Hepatic stellate cell (primary cell): Measurements from ENCODE around the gene MTRF1L.
"Not testable (repeated sequence)": the region's sequence is repeated elsewhere in the genome, so short reads cannot be mapped to it uniquely, and the experiment has no call there.

Experiments used
- DNase-seq: peaks from one replicate; pipeline ENCODE4 v3.0.0; 2011; ENCODE audit warnings: low spot score

Gene MTRF1L

GRCh38 chr6:153001767-153002612, 519 bp downstream of the MTRF1L start:
- DNase-seq = no peak

DNA sequence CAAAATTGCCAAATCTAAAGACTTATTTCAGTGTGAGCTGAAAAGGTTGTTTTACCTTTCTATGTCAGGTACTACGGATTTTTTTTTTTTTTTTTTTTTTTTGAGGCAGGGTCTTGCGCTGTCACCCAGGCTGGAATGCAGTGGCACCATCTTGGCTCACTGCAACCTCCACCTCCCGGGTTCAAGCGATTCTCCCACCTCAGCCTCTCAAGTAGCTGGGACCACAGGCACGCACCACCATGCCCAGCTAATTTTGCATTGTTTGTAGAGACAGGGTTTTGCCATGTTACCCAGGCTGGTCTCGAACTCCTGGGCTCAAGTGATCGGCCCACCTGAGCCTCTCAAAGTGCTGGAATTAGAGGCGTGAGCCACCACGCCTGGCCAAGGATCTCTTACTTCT, 1.7 kb downstream of the MTRF1L start:
- DNase-seq = not testable (repeated sequence)

DNA sequence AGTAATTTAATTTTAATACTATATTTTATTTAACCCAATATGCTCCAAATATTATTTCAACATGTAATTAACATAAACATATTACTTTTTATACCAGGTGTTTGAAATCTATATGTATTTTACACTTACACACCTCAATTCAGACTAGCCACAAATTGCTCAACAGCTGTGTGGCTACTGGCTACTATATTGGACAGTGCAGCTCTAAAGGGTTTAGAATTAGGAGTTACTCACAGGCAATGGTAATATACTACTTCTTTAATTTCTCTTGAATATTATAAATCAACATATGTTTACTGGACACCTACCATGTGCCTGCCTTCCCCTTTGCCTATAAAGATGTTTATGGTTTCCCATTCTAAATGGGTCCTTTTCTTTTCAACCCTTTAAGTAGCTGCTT, 2.3 kb downstream of the MTRF1L start:
- DNase-seq = no peak

DNA sequence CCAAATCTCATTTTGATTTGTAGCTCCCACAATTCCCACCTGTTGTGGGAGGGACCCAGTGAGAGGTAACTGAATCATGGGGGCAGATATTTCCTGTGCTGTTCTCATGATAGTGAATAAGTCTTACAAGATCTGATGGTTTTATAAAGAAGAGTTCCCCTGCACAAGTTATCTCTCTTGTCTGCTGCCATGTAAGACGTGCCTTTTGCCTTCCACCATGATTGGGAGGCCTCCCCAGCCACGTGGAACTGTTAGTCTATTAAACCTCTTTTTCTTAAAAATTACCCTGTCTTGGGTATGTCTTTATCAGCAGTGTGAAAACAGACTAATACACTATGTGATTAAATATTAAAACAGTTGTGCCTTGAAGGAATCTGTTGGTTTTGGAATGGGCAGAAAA, 3.0 kb downstream of the MTRF1L start:
- DNase-seq = not testable (repeated sequence)

- no peak for DNase-seq
Measured at GRCh38 chr6:152993847-152994246, 8.7 kb downstream of the MTRF1L start.

DNA sequence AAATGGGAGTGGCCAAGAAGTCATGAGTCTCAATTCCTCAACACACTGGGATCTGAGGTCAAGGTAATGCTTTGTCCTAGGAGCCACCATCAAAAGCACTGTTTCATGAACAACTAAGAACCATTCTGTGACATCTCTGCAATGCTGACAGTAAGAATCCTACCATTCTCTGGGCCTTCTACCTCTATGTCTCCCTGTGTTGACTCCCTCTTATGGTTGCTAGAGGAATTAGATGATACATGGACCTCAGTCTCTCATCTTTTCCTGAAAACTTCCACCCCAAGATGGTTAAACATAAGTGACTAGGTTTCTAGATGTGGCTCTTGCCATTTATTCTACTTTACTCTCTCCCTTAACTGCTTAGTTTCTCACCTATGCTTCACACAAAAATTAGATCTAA, 9.1 kb downstream of the MTRF1L start:
- no peak for DNase-seq

GRCh38 chr6:152986978-152987377, 15.5 kb downstream of the MTRF1L start:
- DNase-seq = no peak

- DNase-seq = not testable (repeated sequence)
Measured at GRCh38 chr6:152985300-152985699, 17.2 kb downstream of the MTRF1L start.

- DNase-seq = no peak
Measured at GRCh38 chr6:152984513-152984872, 18.0 kb downstream of the MTRF1L start.

GRCh38 chr6:152983637-152984512, 18.6 kb downstream of the MTRF1L start:
- peak; percentile 95 for DNase-seq

GRCh38 chr6:152982904-152983636, 19.4 kb downstream of the MTRF1L start, which contains the start of gene FBXO5:
FBXO5 (minus strand) TSS chr6:152983041; CDS start chr6:152982959, 82 bp downstream.
- DNase-seq = peak; percentile 97

DNA sequence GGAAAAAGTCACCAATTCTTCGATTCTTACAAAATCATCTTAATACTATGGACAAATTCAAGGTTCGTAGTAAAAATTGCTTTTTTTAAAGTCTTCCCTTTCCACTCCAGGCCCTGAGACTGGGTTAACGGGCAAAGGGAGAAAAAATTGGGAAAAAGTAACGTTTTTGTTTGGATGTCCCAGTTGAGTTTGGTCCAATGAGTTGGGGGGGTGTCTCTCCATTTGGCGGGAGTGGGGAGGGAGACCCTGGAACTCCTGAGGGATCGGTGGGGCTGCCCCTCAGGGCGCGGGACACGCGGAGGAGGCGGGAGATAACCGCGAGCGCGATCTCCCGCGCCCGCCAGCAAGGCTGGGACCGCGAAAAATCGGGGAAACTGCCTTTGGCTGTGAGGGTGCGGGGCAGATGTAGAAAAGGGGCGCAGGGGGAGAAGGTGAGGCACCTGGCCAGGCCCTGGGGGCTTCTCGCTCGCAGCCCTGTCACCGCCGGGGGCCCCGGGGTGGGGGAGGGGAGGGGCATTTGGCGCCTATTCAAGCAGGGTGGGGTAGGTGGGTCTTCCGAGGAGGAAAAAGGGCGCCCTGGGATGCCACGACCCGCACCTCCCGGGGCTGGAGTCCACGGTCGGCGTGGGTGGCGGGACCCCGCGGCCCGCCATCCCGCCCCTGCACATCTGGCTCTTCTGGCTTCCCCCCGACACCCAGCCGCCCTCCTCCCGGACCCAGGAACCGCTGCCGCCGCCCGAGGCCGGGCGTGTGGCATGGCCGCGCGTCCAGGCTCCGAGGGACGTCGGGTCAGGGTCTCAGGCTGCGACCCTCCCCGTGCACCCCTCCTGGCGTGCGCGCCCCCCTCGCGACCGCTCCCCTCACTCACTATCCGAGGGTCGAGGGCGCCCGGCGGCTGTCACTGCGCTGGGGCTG, 20.3 kb downstream of the MTRF1L start:
- no peak for DNase-seq

DNA sequence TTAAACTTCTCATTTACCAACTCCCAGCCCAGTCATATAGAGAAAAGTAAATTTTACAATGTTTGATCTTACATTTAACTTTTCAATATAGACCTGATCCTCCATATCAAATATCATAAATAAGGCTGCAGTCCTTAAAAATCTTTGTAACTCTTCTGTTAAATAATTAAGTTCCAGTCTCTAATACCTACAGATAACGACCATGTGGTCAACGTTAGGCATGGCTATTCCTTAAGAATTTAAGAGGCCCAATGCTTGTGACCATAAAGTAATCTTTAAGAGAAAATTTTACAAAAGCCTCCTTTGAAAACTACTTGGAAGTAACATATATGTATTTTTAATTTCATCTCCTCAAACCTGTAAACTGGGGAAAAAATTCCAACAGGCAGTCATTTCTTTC, 21.3 kb downstream of the MTRF1L start:
- no peak for DNase-seq

GRCh38 chr6:152980656-152981055, 21.9 kb downstream of the MTRF1L start:
- no peak for DNase-seq

DNA sequence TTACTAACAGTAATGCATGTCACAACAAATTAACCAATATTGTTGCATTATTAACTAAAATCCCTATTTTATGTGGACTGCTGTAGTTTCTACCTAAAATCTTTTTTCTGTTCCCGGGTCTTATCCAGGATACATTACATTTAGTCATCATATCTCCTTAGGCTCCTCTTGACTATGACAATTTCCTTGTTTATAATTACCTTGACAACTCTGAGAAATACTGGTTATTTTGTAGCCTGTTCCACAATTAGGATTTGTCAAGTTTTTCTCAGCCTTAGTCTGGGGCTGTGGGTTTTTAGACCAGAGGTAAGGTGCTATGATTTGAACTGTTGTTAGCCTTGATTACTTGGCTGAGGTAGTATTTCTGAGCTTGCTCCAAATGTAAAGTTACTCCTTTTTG, 23.4 kb downstream of the MTRF1L start:
- DNase-seq = no peak

- DNase-seq = no peak
Measured at GRCh38 chr6:152978058-152978457, 24.5 kb downstream of the MTRF1L start.

DNA sequence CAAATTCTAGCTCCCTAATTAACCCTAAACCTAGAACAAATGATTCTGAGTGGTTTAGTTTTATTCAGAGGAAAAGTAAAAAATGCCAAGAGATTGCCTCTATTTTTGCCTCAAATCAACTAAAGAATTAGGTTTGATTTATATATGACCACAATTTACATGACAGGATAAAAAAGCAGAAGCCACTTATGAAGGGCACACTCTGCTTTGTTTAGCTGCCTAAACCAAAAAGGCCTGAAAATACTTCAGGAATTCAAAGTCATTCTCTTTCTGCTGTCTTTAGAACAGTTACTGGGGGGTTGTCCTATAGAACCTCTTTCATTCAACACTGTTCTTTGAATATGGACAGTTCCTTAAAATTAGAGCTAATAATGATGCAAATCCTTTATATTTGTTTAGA, 25.0 kb downstream of the MTRF1L start:
- DNase-seq = no peak

DNA sequence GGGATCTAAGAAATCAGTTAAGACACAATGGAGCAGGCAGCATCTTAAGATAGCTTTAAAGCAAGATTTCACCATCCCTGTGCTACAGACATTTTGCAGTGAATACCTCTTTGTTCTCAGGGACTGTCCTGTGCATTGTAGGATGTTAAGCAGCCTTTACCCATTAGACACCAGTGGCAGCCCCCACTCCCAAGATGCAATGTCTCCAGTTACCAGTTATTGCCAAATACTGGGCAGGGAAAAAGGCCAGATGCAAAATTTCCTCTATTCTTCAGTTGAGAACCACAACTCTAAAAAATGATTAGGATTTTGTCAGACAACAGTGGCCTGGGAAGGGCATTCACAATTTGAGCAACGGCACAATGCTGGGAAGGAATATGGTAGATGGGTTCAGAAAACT, 25.8 kb downstream of the MTRF1L start:
- DNase-seq = no peak

- no peak for DNase-seq
Measured at GRCh38 chr6:152975204-152975915, 27.1 kb downstream of the MTRF1L start.

GRCh38 chr6:152973916-152974315, 28.6 kb downstream of the MTRF1L start:
- no peak for DNase-seq
